Testis (tissue), 2 donors: ENCODE measurements around the gene TPSAB1.
"Not testable (repeated sequence)": the region's sequence is repeated elsewhere in the genome, so short reads cannot be mapped to it uniquely, and the experiment has no call there.

Experiments
- CTCF ChIP-seq, 3 experiments: fragments of 450-650 bp in 2 of 3; fragments of 200-600 bp in 1 of 3; sonication (generic) in 1 of 3; IDR thresholded peaks; one replicate each; pipeline ENCODE4 v1.5.1; 2016 to 2019; ENCODE audit warnings: antibody characterized with exemption in 3 of 3, mild to moderate bottlenecking in 2 of 3, moderate library complexity in 1 of 3
- POLR2A ChIP-seq: fragments of 450-650 bp; IDR thresholded peaks from one replicate; pipeline ENCODE4 v1.6.1; 2017; ENCODE audit warnings: antibody characterized with exemption, mild to moderate bottlenecking, moderate library complexity

- TF ChIP-seq CTCF (IDR thresholded peaks at IDR 0.05); POLR2A: not testable (repeated sequence)
These were observed 3.7 kb downstream of the TPSAB1 start for GRCh38 chr16:1243907-1244850.
